GM06990 (cell line): ENCODE results near the gene JPH2.

Source experiments
- DNase-seq: peaks from one replicate; pipeline ENCODE4 v3.0.0-alpha.2; 2011; ENCODE audit not compliant: insufficient read length; ENCODE audit errors: extremely low read depth
- H3K27me3 ChIP-seq: replicated peaks from 2 replicates; pipeline ENCODE4 v1.6.0; 2011; ENCODE audit warnings: low read length; ENCODE audit not compliant: control insufficient read depth, insufficient read depth
- H3K36me3 ChIP-seq: 2 replicates; pipeline ENCODE4 v1.5.1; 2011; ENCODE audit warnings: low read length; ENCODE audit not compliant: control insufficient read depth, insufficient read depth
- H3K4me3 ChIP-seq: replicated peaks from 2 replicates; pipeline ENCODE4 v1.5.1; 2011; ENCODE audit warnings: low read depth, mild to moderate bottlenecking, control low read depth, low read length
- CTCF ChIP-seq: IDR thresholded peaks from 2 replicates; pipeline ENCODE4 v1.5.1; 2011; ENCODE audit warnings: low read length, control low read depth, mild to moderate bottlenecking, inconsistent platforms; ENCODE audit not compliant: insufficient read depth, poor library complexity, severe bottlenecking

Gene JPH2

DNA sequence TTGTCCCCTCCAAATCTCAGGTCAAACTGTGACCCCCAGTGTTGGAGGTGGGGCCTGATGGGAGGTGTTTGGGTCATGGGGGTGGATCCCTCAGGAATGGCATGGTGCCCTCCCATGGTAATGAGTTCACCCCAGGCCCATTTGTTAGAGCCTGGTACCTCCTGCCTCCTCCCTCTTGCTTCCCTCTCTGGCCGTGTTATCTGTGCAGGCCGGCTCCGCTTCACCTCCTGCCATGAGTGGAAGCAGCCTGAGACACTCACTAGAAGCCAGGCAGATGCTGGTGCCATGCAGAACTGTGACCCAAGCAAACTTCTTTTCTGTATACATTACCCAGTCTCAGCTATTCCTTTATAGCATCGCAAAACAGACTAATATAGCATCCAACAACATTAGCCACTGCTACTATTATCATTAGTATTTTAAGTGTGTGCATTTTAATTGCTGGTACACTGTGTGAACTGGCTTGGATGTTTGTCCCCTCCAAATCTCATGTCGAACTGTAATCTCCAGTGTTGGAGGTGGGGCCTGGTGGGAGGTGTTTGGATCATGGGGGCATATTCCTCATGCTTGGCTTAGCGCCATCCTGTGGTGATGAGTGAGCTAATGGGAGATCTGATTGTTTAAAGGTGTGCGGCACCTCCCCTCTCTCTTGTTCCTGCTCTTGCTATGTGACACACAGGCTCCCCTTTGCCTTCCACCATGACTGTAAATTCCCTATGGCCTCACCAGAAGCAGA lies 35.8 kb upstream of the JPH2 start:
- Histone ChIP-seq H3K27me3 (no peaks in the 10 kb centered on the region), H3K4me3 (no peak overlapping the region), H3K36me3 (no peaks in the 10 kb centered on the region)
- no peak for TF ChIP-seq CTCF
- DNase-seq: no peak

- no peak overlapping the region for H3K4me3 ChIP-seq
- H3K27me3 ChIP-seq: no peaks in the 10 kb centered on the region
- no peak for DNase-seq
- H3K36me3 ChIP-seq: no peaks in the 10 kb centered on the region
- no peak for TF ChIP-seq CTCF
Measured at GRCh38 chr20:44222027-44222426, 35.0 kb upstream of the JPH2 start.

DNA sequence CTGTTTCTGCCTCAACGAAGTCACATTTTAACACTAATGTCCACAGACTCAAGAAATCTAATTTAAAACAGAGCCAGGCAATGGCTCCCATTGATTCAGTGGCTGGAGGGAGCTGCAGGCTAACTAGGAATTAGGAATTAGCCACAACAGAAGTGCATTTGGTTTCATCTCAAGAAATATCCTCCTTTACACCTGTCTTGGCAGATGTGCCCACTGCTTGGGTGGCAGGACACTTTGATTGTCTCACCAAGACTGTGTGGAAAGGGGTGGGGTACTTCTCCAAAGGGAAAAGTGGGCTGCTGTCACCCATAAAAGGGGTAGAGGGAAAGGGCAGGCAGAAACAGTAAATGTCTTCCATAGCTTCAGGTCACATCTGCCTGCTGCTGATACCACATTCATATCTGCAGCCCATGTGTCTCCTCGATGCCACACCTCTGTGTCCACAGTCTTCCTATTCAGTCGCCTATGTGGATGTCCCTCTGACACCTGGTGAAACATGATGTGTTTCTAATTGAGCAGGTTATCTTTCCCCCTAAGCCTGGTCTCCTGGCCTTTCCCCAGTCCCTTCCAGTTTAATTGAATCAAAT lies 34.5 kb upstream of the JPH2 start:
- H3K36me3 ChIP-seq: no peaks in the 10 kb centered on the region
- no peak for DNase-seq
- no peak overlapping the region for H3K4me3 ChIP-seq
- no peaks in the 10 kb centered on the region for H3K27me3 ChIP-seq
- no peak for TF ChIP-seq CTCF

DNA sequence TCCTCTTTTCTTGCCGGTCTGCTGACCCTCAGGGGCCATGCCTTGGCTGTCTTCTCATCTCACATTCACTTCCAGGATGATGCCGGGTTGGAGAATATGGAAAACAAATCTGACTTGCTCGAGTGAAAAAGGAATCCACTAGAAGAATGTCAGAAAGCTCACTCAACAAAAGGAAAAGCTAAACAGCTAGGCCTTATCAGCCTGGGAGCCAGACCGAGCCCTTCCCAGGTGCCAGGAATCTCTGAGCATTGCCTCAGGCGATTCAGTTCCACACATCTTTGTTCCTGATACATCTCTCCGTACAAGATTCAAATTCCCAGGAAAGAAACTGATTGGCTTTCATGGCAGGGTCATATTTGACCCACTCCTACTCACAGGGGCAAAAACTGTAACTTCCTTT lies 32.8 kb upstream of the JPH2 start:
- no peak for DNase-seq
- Histone ChIP-seq H3K36me3 (no peaks in the 10 kb centered on the region), H3K27me3 (no peaks in the 10 kb centered on the region), H3K4me3 (no peak overlapping the region)
- no peak for TF ChIP-seq CTCF

DNA sequence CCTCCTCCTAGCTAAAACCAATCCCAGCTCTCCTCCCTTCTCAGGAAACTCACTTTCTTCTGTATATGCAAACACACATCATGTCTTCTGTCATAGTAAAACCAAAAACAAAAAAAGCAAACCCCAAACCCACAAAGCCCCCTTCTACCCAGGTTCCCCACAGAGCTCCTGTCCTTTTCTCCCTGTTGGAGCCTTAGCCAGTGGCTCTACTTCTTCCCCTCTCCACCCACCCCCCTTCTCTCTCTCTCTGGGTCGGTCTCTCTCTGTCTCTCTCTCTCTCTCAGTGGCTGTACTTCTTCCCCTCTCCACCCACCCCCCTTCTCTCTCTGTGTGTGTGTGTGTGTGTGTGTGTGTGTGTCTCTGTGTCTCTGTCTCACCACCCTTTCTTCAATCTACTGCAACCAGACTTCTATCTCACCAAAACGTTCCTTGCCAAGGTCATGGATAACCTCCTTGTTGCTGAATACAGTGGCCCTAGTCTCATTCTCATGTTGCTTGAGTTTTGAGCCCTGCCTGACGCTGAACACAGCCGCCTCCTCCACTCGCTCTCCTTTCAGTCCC lies 32.3 kb upstream of the JPH2 start:
- Histone ChIP-seq H3K4me3 (no peak overlapping the region), H3K36me3 (no peaks in the 10 kb centered on the region), H3K27me3 (no peaks in the 10 kb centered on the region)
- TF ChIP-seq CTCF: no peak
- DNase-seq: no peak
